NCI-H748 (cell line): ENCODE results near the gene PIP.
A peak's percentile ranks its signal among the peaks of the same experiment; 100 is the strongest.
"Not testable (repeated sequence)": the region's sequence is repeated elsewhere in the genome, so short reads cannot be mapped to it uniquely, and the experiment has no call there.

ENCODE experiments used
- DNase-seq: peaks from one replicate; lab custom pipeline; 2025; ENCODE audit not compliant: unreplicated experiment; lab: John Stamatoyannopoulos, UW

The PIP gene

DNA sequence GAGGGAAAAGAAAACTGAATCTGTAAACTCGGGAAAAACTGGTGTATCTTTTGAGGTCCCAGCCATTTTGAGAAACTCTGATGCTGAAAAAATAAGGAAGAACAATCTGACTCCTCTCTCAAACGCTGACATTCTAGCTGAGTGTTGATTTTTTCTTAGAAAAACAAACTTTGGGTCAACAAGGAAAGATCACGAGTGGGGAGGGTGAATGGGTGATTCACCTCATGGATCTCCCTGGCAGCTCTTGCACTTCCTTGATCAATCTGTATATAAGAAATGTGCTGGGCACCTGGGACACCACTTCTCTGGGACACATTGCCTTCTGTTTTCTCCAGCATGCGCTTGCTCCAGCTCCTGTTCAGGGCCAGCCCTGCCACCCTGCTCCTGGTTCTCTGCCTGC, at the start of gene PIP:
PIP (plus strand) TSS at position 297 of the 400 bp plus-strand sequence; CDS start at position 337, 40 bp downstream.
- no peak for DNase-seq

DNA sequence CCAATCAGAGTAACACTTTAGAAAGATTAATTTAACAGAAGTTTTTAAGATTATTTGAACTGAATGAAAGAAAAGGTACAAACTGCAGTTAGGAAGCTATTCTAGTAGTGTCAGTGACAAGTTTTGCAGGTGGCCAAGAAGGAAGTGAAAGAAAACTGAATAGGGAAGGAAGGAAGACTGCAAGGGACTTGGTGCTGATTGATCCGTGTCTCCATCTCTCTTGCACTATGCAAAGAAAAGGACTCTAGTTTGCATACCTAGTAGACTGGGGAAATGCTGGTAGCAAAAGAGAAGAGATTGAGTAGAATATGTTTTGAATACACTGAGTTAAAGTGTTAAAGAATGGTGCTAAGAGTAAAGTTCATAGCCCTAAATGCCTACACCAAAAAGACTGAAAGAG, 46.8 kb upstream of the PIP start:
- DNase-seq = no peak

DNA sequence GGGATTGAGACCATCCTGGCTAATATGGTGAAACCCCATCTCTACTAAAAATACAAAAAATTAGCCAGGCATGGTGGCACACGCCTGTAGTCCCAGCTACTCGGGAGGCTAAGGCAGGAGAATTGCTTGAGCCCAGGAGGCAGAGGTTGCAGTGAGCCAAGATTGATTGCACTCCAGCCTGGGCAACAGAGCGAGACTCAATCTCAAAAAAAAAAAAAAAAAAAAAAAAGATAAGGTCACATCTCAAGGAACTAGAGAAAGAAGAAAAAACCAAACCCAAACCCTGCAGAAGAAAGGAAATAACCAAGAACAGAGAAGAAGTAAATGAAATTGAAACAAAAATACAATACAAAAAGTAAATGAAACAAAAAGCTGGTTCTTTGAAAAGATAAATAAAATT, 46.3 kb upstream of the PIP start:
- DNase-seq = not testable (repeated sequence)

GRCh38 chr7:143088549-143089231, 43.2 kb upstream of the PIP start:
- DNase-seq = not testable (repeated sequence)

- no peak for DNase-seq
Observed at GRCh38 chr7:143096146-143096545, 35.7 kb upstream of the PIP start.

DNA sequence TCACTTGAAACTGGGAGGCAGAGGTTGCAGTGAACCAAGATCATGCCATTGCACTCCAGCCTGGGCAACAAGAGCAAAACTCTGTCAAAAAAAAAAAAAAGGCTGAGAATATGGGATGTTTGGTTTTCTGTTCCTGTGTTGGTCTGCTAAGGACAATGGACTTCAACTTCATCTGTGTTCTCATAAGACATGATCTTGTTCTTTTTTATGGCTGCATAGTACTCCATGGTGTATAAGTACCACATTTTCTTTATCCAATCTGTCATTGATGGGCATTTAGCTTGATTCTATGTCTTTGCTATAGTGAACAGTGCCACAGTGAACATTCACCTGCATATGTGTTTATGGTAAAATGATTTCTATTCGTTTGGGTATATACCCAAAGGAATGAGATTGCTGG, 32.3 kb upstream of the PIP start:
- not testable (repeated sequence) for DNase-seq

DNA sequence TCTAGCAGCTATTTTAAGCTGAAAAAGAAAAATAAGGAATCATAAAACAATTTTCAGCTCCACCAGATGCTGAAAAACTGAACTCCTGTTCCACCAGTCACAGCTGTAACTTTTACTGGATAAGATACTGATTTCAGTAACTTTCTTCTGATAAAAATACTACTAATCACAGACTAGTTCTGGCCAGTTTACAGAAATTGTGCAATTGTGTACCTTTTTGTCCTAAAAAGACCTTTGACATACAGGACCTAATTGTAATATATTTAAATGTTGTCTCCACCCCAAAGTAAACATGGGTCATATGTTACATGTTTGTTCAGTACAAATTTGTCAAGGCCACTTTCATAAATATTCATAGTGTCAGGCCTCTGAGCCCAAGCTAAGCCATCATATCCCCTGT, 27.1 kb upstream of the PIP start:
- DNase-seq = no peak

DNA sequence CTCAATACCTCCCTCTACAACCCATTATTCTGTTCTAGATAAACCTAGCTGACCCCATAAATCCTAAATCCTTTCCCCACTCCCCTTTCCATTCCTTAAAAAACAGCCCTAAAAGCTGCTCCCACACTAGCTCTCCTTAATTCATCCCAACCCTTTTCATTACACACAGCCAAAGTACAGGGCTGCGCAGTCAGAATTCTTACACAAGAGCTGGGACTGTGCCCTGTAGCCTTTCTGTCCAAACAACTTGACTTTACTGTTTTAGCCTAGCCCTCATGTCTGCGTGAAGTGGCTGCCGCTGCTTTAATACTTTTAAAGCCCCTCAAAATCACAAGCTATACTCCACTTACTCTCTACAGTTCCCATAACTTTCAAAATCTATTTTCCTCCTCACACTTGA, 23.9 kb upstream of the PIP start:
- DNase-seq = not testable (repeated sequence)

- DNase-seq = no peak
Observed at GRCh38 chr7:143117395-143117794, 14.5 kb upstream of the PIP start.

- no peak for DNase-seq
Observed at GRCh38 chr7:143120691-143121405, 11.0 kb upstream of the PIP start.

GRCh38 chr7:143123326-143123725, 8.6 kb upstream of the PIP start:
- DNase-seq = not testable (repeated sequence)

GRCh38 chr7:143126146-143126545, 5.7 kb upstream of the PIP start:
- DNase-seq = no peak

DNA sequence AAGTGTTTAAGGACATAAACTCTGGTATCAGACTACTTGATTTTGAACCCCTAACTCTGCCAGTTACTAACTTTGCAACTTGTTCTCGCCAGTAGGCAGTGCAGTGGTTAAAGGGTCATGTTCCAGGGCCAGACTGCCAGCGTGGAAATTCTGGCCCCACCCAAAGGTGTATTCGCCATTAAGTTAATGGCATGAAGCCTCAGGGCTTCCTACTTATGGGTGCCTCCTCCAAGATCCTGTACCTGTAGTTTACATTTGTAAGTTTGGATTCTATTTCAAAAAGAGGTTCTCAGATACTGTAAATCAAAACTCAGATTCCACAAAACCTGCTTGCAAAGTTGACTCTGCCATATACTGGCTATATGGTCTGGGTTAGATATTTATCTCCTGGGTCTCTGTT, 2.8 kb upstream of the PIP start:
- no peak for DNase-seq

- DNase-seq = no peak
Observed at GRCh38 chr7:143129477-143129876, 2.4 kb upstream of the PIP start.

DNA sequence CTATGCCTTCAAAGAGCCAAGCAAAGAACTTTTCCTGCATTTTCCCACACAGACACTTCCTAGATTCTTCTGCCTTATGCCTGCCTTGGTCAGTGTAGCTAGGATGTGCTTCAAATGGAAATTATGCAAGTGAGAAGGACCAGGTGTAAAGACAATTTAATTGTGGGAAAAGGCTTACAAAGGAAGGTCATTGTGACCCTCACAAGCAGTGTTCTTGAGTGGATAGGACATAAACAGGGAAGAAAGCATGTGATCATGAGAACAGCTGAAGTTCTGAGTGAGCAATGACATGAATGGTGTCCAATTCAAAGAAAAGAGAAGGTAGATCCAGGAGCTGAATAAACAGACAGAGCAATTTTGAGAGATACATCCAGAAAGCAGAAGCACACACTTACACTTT, 1.3 kb upstream of the PIP start:
- DNase-seq = no peak

- DNase-seq = no peak
Observed at GRCh38 chr7:143147070-143147469, 15.2 kb downstream of the PIP start.

GRCh38 chr7:143148050-143148449, 16.2 kb downstream of the PIP start:
- no peak for DNase-seq

DNA sequence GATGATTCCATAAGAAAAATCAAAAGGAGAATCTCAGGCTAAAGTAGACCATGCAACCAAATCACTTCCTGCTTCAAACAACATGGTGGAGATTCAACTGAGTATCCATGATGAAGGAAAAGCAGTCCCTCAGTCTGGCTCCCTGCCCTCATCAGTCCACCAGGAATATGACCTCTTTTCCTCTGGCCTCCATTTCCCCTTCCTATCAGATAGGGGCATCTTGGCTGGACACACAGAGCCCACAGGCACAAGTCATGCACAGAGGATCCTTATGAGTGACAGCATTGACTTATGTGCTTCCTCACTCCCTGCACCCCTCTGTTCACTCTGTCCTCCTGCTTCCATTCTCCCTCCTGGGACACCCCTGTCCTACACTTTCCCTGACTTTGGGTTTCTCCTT, 16.8 kb downstream of the PIP start:
- DNase-seq = no peak

DNA sequence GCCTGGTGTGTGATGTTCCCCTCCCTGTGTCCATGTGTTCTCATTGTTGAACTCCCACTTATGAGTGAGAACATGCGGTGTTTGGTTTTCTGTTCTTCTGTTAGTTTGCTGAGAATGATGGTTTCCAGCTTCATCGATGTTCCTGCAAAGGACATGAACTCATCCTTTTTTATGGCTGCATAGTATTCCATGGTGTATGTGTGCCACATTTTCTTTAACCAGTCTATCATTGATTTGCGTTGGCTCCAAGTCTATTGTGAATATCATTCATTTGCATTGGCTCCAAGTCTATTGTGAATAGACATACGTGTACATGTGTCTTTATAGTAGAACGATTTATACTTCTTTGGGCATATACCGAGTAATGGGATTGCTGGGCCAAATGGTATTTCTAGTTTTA, 18.8 kb downstream of the PIP start:
- DNase-seq = not testable (repeated sequence)

DNA sequence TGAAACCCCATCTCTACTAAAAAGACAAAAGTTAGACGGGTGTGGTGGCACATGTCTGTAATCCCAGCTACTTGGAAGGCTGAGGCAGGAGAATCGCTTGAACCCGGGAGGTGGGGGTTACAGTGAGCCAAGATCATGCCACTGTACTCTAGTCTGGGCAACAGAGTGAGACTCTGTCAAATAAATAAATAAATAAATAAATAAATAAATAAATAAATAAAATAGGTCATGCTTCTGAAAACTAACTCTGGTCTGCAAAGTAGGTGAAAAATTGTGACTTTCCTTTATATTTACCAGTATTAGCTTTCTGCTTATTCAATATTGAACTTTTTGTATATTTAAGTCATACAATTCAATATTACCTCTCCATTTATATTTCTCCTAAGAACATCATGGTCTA, 26.7 kb downstream of the PIP start:
- DNase-seq = not testable (repeated sequence)

DNA sequence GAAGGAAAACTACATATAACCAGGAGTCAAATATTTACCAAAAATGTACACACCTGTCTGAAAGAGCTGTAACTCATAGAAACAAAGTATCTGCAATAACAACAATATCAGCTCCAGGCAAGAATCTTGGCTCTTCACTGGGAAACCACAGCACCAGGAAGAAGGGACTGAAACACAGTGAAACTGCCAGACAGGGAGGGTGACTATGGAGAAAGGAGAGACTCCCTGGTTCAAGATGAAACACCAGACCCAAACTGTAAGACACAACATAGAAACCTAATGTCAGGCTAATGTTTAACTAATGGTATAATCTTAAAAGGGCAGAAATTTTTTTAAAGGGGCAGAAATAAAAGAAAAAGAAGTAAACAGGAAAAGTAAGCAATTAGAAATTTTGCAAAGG, 39.8 kb downstream of the PIP start:
- no peak for DNase-seq

- DNase-seq = peak; percentile 87
Observed at GRCh38 chr7:143172354-143172753, 40.5 kb downstream of the PIP start.

GRCh38 chr7:143176128-143176527, 44.3 kb downstream of the PIP start:
- no peak for DNase-seq
